COLO668 (cell line): ENCODE results near the gene ARHGEF26.

Experiments used
- DNase-seq: peaks from one replicate; lab custom pipeline; 2025; ENCODE audit not compliant: unreplicated experiment; lab: John Stamatoyannopoulos, UW

The ARHGEF26 gene

DNA sequence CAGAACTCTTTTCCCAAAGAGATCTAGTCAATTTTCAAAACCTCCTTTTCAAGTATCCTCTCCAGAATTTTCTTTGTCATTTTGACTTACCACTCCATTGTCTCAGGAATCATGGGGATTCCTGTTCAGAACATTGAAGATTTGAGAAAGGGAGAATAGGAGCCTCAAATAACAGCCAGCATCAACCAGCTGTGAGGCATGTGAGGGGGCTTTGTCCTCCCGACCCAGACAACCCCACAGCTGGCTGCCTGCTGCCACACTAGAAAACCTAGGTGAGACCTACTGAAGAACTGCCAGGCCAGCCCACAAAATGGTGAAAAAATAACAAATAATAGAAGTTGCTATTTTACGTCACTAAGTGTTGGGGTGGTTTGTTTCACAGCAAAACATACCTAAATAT is 5.9 kb upstream of the ARHGEF26 start:
- DNase-seq, result no peak

DNA sequence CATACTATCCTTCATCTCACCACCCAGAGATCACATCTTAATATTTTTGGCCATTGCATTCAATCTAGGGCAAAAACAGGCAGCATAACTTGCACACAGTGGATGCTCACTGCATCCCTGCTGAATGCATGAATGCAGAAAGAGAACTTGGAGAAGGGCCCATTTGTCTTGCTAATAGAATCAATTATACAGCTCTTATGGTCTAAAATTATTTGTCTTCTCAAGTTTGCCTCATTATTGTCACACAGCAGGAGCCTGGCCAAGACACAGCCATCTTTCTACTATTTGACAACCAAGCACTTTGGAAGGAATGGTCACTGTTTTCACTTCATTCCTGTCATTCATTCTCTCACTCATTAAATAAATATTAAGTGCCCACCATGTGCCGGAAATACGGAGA is 1.2 kb upstream of the ARHGEF26 start:
- no peak for DNase-seq

DNA sequence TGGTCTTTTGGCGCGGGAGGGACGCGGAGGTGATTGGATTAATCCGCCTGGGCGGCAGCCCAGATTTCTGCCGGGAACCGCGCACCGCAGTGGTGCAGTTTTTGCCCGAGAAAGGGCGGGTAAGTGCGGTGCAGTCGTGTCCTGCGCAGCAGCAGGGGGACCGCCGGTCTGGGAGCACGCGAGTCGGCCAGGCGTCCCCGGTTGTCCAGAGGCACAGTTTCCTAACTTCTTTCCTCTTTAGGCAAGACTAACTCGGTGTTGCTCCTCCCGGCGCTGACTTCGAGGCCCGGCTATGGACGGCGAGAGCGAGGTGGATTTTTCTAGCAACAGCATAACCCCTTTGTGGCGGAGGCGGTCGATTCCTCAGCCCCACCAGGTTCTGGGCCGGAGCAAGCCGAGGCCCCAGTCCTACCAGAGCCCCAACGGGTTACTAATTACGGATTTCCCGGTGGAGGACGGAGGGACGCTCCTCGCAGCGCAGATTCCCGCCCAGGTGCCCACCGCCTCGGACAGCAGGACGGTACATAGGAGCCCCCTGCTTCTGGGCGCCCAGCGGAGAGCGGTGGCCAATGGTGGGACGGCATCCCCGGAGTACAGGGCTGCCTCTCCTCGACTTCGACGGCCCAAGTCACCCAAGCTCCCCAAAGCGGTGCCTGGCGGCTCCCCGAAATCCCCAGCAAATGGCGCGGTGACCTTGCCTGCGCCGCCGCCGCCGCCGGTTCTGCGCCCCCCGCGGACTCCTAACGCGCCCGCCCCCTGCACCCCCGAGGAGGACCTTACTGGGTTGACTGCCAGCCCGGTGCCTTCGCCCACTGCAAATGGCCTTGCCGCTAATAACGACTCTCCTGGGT is 736 bp downstream of the ARHGEF26 start:
- DNase-seq, result peak; percentile 36

DNA sequence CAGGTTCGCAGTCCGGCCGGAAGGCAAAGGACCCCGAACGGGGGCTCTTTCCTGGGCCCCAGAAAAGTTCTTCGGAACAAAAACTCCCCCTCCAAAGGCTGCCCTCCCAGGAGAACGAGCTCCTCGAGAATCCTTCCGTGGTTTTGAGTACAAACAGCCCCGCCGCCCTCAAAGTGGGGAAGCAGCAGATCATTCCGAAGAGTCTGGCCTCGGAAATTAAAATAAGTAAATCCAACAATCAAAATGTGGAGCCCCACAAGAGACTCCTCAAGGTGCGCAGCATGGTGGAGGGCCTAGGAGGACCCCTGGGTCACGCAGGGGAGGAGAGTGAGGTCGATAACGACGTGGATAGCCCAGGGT is 1.3 kb downstream of the ARHGEF26 start:
- DNase-seq, result no peak

DNA sequence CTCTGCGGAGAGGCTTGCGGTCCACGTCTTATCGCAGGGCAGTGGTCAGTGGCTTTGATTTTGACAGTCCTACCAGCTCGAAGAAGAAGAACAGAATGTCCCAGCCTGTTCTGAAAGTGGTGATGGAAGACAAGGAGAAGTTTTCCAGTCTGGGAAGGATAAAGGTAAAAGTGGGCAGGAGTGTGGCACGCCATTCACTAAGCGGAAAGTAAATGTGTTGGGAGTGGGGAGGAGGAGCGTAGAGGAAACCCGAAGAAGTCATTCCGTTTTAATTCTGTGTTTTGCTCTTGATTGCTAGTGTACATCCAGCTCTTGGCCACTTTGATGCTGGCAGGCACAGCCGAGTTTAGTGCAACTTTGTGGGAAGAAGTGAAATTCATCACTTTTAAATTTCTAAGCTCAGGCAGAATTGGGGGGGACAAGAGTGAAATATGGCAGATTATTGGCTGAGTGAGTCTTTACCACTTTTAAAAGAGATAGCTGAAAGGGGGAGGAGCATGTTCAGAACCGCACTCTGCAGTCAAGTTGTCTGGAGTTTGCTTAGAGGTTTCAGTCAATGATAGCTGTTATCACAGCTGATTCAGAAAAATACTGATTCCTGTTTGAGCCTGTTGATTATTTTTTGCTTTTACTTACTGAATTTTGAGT is 1.8 kb downstream of the ARHGEF26 start:
- no peak for DNase-seq

DNA sequence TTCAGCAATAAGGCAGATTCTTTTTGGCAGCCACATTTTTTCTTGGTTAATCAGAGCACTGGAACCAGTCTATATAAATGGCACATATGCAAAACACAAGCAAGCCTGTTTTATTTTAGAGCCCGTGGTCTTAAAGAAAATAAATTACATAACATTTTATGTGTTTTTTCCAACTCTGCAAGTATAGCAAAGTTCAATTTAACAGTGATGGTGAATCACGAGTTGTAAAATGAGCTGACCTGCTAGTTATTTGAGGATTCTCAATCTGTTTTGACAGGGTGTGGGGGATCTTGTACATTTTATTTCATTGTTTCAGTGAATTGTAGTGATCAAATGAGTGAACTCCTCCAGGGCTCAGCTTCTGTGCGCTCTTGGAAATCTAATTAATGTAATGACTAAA is 2.7 kb downstream of the ARHGEF26 start:
- DNase-seq, result no peak

DNA sequence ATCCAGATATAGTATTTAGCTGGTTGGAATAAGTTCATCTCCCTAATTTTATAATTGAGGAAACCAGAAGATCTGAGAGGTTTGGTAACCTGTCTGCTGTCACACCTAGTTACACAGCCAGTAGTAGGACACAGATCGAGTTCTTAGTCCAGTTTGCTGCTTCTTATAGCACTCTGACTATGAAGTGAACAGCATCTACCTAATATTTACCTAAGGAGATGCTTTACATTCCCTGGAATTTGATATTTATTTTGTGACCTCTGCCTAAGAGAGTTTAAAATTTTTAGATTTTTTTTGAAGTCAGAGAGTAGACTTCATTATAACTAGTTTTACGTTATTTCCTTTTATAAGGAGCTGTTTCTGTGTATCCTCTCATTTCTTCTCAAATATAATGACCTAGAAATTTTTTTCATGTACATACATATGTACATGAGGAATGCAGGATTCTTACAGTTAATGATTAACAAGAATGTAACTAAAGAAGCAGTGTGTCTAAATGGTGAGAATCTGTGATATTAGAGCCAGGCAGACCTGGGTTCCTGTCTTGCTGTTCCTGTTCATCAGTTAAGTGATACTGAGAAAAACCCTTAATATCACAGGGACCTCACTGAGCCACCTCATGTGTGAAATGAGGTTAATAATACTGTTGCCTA is 4.3 kb downstream of the ARHGEF26 start:
- no peak for DNase-seq

DNA sequence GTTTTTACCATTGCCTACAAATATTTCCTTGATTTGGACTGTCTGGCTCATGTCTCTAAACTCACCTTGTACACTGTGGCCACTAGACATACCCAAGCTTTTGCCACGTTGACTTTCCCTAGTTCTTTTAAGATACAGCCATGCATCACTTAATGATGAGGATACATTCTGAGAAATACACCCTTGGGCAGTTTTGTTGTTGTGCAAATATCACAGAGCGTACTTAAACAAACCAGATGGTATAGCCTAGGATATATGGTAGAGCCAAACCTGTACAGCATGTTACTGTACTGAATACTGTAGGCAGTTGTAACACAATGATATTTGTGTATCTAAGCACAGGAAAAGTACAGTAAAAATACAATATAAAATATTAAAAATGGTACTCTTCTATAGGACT is 5.5 kb downstream of the ARHGEF26 start:
- DNase-seq, result no peak

DNA sequence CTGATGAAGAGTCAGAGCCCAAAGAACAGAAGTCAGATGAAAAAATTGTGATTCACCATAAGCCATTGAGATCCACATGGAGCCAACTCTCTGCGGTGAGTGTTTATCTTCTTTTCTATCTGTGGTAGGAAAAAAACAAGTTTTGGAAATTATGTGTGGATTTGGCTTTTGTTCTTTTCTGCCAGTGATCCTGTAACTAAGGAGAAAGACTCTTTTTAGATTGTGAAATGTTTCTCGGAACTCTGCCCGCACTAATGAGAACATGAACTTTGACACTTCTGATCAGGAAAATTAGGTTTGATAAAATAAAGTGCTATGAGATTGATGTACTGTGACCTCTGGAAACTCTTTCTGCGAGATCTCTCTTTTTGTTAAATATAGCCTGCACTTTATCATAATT is 8.4 kb downstream of the ARHGEF26 start:
- no peak for DNase-seq

DNA sequence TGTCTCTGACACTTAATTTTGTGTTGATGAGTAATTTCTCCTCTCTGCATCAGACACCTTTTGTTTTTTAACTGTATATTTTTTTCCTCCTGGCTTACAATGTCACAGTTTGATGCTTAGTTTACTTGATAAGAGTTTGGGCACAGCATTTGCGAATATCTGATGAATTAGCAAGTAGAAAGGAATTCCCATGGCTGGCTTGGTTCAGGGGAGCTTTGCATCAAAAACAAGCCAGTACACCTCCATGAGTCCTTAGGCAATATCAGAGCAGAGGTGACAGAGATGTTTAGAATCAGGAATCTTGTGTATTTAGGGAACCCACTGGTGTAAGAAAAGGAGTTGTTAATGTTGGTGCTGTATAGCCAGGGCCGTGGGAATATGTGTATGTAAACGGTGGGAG is 9.3 kb downstream of the ARHGEF26 start:
- DNase-seq, result no peak

DNA sequence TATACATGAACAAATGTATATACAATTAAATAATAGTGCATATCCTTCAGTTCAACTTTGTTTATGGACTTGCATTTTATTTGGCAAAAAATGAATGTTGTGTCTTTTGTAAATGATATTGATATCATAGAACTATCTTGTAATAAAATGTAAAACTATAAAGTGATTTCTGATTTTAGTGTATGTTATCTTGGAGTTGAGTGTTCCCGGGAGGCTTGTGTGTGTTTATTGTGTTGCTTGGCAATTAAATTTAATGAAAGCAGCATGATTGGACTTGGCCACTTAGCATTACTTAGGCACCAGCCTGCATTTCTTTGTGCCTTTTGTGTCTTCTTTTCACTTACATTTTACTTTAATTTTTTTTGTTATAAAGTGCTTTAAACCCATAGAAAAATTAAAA is 10.6 kb downstream of the ARHGEF26 start:
- DNase-seq, result no peak

DNA sequence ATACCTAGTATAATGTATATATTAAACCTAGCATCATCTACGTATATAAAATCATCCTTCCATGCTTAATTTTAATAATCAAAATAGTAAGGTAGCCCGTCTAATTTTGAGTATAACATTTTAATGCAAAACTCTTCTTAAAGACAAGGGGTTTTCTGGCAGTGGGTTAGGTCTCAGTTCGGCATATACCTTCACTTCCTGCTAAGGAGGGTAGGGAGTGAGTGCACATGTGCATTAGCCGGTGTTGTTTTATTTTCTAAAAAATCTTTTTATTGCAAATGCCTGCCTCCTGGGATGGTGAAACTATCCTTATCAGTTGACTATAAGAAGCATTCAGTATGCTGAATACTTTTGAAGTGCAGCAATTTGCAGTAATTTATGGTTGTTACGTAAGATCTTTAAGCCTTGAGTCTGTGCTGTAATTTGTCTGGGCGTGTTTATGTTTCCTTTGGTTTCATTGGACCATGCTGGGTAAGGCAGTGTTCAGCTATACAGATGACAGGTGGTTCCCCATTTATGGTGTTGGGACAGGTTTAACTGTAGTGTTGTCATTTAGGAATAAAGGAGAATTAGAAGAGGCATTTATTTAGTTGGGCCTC is 11.7 kb downstream of the ARHGEF26 start:
- DNase-seq, result no peak

DNA sequence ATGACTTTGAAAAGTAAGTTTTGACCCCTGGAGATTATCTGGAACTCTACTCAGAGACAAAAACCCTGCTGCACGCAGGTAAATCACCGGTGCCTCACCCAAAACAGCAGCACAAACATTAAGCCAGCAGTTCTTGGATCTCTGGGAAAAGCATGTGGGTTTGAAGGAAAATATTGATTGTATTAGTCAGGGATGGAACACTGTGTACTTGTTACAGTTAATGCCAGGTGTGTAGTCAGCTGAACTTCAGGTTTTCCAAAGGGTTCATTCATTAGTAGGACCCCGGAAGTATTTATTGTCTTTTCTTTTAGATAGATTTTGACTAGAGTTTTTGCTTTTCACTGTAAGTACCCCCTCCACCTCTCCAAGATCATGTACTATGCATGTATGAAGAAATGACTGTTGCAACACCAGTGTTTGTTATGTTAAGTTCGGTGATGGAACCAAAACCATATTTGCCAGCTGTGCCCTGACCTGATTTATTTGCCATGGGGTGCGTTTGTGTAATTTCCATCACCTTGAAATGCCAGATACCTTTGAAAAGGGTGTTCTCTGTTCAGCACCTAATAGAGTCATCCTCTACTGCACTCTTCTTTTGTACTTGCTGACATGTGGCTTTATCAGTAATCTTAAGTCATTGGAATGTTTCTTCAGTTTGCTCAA is 14.5 kb downstream of the ARHGEF26 start:
- DNase-seq, result no peak

DNA sequence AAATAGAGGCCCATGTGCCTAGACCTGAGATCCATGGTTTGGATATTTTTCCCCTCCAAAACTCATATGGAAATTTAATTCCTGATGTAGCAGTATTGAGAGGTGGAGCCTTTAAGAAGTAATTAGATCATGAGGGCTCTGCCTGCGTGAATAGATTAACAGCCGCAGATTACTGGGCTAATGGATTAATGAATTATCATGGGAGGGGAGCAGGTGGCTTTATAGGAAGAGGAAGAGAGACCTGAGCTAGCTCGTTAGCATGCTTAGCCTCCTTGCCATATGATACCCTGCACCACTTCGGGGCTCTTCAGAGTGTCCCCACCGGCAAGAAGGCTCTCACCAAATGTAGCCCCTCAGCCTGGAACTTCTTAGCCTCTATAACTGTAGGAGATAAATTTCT is 15.8 kb downstream of the ARHGEF26 start:
- no peak for DNase-seq

DNA sequence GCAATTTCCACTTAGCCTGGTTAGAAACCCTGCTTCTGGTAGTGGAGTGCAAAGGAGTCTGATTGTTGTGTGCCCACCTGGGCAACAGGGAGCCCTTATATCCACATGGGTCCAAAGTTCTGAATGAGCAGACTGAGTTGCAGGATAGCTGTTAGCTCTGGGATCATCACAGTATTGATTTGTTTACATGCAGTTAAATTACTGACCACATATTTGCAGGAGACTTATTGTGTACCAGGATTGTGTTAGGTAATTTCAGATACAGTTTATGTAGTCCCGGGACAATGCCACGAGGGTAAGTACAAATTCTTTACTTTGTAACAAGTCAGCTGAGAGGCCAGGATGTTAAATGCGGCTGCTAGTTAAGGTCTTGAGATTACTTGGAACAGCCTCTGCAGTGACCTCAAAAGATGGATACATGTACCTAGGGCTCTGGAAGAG is 18.8 kb downstream of the ARHGEF26 start:
- peak; percentile 48 for DNase-seq

DNA sequence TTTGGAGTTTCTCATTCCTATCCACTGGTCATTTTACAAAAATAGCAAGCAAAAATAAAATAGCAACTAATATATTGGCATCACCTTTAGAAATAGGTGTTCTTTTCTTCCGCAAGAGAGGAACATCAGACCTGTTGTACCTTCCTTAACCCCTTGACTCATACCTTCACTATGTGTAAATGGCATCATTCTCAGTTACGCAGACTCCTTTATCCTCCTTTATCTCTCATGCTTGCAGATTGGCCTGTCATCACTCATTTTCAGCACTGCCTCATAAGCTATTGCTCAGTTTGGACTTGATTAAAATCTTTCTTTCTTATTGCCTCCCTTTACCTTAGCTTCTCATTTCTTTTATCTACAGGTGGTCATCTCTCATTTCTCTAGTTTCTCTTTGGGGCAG is 21.4 kb downstream of the ARHGEF26 start:
- DNase-seq, result no peak

DNA sequence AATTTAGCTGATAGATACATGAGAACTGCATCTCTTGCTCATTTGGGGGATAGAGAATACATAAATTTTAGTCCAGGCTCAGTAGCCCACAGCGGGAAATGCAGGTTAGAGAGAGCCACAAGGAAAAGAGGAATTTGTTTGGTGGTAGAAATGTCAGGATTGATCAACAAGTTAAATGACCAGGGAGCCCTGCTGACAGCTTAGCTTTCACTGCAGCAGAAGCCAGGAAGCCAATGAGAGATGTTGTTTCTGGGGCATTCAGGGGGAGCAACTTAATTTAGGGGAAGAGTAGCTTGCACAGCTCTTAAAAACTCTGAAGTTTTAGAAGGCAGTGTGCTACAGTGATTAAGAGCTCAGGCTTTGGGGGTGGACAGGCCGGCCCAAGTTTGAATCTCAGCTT is 22.7 kb downstream of the ARHGEF26 start:
- DNase-seq, result no peak

DNA sequence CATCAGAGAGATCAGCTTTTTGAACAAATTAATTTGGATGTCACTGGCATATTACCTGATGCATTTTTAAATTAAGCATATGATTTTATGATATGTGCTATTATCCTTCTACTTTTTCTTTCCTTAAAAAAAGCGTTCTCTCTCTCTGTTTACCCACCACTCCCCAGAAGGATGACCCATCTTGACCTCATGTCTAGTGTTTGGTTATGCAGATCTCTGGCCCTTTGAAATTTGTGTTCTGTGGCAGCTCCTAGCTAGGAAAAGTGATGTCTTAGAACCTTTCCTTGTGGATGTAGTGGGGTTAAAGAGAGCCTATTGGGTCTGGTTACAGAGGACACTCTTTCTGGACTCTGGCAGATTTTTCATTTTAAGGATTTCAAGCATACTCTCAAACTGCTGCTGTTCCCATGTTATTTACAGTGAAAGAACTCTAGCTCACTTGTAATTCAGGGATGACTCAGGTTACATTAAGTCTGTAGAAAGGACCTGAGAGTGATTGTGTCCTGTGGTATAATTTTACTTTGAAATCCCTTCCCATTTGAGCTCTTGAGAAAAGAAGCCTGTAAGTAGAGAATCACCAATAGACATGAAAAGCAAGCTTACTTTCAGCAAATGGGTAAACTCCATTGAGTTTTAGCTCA is 23.8 kb downstream of the ARHGEF26 start:
- DNase-seq, result no peak

DNA sequence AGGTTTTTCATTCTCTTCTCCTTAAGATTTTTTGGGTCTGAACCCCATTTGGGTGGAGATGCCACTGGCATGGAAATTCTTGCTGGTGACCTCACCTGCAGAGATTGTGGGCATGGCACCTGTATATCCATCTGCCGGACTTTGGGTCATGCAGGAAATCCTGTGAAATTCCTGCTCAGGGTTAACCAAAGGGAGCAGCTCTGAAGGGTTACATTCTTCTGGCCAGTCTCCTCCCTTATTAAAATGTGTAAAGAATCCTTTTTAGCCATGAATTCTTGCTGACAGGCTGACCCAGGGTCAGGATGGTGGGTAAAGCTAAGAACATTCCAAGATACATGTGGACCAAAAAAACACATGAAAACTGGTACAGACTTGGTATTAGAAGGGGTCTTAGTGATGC is 27.4 kb downstream of the ARHGEF26 start:
- DNase-seq, result no peak

DNA sequence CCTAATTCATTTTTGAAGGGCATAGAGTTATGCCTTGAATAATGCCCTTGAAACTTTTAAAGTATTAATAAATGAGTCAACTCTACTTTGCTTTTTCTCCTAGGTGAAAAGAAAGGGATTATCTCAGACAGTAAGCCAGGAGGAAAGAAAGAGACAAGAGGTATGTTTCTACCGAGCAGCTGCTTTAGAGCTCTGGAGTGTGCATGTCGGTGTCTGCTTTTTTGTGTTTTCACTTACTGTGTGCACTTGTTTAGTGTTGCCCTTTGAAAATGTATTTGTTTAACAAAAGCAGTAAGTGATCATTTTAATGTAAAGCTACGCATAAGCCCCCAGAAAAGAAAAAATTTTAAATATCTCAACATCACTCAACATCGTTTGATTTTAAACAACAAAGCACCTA is 28.1 kb downstream of the ARHGEF26 start:
- DNase-seq, result no peak

DNA sequence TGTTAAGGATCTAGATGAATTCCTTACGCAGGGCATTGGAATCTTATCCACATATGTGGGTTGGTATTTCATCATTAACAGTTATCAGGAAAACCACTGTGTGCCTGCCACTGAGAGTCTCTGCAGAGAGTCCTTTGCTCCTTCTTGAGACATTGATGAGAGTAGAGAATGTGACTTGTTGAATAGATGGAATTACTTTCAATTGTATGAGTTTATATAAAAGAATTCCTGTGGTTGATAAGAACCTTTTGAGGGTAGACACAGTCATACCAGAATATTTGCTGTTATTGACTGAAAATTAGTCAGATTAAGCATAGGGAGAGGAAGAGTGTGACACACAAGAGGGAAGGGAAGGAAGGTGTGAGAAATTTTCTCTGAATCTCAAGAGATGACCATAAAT is 30.8 kb downstream of the ARHGEF26 start:
- DNase-seq, result no peak
